Skin epidermis (tissue), 12 donors: ENCODE results near the gene AHSA1.
"Not testable (repeated sequence)": the region's sequence is repeated elsewhere in the genome, so short reads cannot be mapped to it uniquely, and the experiment has no call there.

Source experiments
- H3K27ac ChIP-seq, 21 experiments: fragments of 200-600 bp; sonication (generic) in 11 of 21; one replicate each; pipeline ENCODE4 v1.5.0; 2020; ENCODE audit warnings: mild to moderate bottlenecking in 3 of 21, inconsistent platforms in 2 of 21, moderate library complexity in 2 of 21
- H3K4me3 ChIP-seq, 7 experiments: fragments of 200-600 bp; sonication (generic) in 2 of 7; one replicate each; pipeline ENCODE4 v1.5.0; 2020; ENCODE audit warnings: inconsistent platforms in 2 of 7, mild to moderate bottlenecking in 2 of 7, moderate library complexity in 1 of 7

AHSA1 gene

GRCh38 chr14:77457522-77458248 lies at the start of gene AHSA1, which contains the start of gene VIPAS39:
AHSA1 (plus strand) TSS chr14:77458093; CDS start chr14:77458190, 97 bp downstream.
VIPAS39 (minus strand) TSS chr14:77457601; CDS start chr14:77454102, 3,499 bp downstream.
- Histone ChIP-seq H3K4me3 (peak within 1 kb of the TSS; percentile 84 to 99 (median 94)), H3K27ac (peak within 1 kb of the TSS; percentile 65 to 98 (median 92))

GRCh38 chr14:77409131-77409533 lies 48.8 kb upstream of the AHSA1 start:
- Histone ChIP-seq H3K4me3 (no peak overlapping the region), H3K27ac (no peak overlapping the region)

DNA sequence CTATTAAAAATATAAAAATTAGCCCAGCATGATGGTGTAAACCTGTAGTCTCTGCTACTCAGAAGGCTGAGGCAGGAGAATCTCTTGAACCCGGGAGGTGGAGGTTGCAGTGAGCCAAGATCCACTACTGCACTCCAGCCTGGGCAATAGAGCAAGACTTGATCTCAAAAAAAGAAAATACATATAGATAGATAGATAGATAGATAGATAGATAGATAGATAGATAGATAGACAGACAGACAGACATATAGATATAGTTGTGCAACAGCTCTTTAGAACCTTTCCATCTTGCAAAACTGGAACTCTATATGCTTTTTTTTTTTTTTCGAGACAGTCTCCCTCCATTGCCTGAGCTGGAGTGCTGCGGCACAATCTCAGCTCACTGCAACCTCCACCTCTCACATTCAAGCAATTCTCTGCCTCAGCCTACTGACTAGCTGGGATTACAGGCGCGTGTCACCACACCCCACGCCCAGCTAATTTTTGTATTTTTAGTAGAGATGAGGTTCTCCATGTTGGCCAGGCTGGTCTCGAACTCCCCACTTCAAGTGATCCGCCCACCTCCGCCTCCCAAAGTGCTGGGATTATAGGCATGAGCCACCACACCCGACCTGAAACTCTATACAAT lies 42.4 kb upstream of the AHSA1 start:
- H3K4me3 ChIP-seq, H3K27ac ChIP-seq: not testable (repeated sequence)

GRCh38 chr14:77416098-77416497 lies 41.8 kb upstream of the AHSA1 start:
- H3K4me3 ChIP-seq, H3K27ac ChIP-seq: not testable (repeated sequence)

DNA sequence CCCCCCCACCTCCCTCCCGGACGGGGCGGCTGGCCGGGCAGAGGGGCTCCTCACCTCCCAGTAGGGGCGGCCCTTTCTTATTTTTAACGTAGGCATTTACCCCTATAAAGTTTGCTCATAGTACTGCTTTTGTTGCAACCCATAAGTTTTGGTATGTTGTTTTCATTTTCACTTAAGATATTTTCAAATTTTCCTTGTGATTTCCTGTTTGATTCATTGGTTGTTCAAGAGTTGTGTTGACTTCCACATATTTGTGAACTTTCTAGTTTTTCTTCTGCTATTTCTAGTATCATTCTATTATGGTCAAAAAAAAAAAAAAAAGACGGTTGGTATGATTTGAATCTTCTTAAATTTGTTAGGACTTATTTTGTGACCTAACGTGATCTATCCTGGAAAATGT lies 41.1 kb upstream of the AHSA1 start:
- no peak overlapping the region for H3K27ac ChIP-seq

GRCh38 chr14:77421201-77421600 lies 36.7 kb upstream of the AHSA1 start:
- Histone ChIP-seq H3K27ac (no peak overlapping the region), H3K4me3 (no peak overlapping the region)

More for the DNA sequence above, 41.1 kb upstream of the AHSA1 start:
- no peak overlapping the region for H3K4me3 ChIP-seq

GRCh38 chr14:77423423-77423822 lies 34.5 kb upstream of the AHSA1 start, which contains the start of gene NOXRED1:
NOXRED1 (minus strand) TSS chr14:77423523; CDS start chr14:77422889, 634 bp downstream.
- Histone ChIP-seq H3K4me3 (no peak within 1 kb of the TSS), H3K27ac (no peak within 1 kb of the TSS)

DNA sequence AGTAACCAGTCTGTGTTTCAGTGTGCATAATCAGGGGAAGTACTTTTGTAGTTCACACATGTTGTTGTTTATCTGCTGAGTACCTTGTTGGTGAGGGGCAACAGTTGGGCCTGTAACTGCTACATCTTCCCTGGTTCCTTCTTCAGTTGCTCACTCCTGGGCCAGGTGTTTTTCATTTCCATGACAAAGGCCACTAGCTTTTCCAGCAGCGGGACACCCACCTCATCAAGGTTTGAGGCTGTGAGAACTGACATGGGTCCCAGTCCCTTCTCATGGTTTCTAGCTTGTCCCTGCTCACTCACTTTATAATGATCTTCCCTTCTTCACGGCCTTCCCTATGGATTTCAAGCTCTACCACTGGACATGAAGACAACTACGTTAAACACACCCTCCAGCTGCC lies 33.0 kb upstream of the AHSA1 start:
- no peak overlapping the region for H3K27ac ChIP-seq
- no peak overlapping the region for H3K4me3 ChIP-seq

GRCh38 chr14:77426396-77426795 lies 31.5 kb upstream of the AHSA1 start:
- no peak overlapping the region for H3K4me3 ChIP-seq
- H3K27ac ChIP-seq: no peak overlapping the region

DNA sequence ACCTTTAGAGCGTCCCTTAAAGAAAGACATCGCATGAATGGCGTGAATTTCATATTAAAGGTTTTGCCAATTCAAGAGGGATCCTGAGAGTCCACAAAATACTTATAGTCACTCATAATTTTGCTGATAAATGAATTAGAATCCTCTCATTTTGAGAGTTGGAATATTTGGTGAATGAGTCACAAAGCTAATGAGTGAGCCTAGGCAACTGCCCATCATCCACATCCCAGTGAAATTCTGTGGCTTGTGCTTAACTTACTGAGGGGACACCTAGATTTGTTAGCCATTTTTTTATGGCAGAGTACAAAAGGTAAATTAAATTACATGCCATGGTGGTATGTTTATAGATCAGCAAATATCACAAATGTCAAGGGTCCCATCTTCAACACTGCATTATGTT lies 21.9 kb upstream of the AHSA1 start:
- Histone ChIP-seq H3K4me3 (no peak overlapping the region), H3K27ac (no peak overlapping the region)

DNA sequence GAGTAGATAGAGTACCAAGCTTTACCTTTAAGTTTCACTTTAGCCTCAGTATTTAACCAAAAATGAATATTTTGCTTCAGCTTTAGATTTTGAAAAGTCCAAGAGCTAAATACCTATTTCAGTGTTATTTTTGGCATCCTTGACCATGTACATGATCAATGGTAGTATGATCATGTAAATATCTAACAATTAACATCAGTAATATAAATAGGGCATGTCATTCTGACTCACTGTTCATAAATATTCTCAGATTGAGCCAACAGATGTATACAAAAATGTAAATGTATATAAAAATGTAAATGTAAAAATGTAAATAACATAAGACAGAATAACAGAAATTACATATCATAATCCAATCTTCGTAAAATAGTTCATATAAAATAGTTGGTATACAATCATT lies 19.3 kb upstream of the AHSA1 start:
- no peak overlapping the region for H3K4me3 ChIP-seq
- no peak overlapping the region for H3K27ac ChIP-seq

GRCh38 chr14:77439861-77440260 lies 18.0 kb upstream of the AHSA1 start:
- H3K27ac ChIP-seq: no peak overlapping the region

GRCh38 chr14:77442196-77442595 lies 15.7 kb upstream of the AHSA1 start:
- no peak overlapping the region for H3K4me3 ChIP-seq
- H3K27ac ChIP-seq: no peak overlapping the region

More at GRCh38 chr14:77439861-77440260, 18.0 kb upstream of the AHSA1 start:
- H3K4me3 ChIP-seq: no peak overlapping the region

GRCh38 chr14:77455966-77456640 lies 1.8 kb upstream of the AHSA1 start:
- Histone ChIP-seq H3K4me3 (peak overlapping the region in 2 of 7 experiments; percentile 95 to 96), H3K27ac (peak overlapping the region in 2 of 21 experiments; percentile 94 to 95)

- H3K27ac ChIP-seq: peak overlapping the region; percentile 13 to 98 (median 92)
- H3K4me3 ChIP-seq: peak overlapping the region; percentile 84 to 99 (median 94)
Measured at GRCh38 chr14:77457115-77457521, 775 bp upstream of the AHSA1 start.

- Histone ChIP-seq H3K27ac (peak overlapping the region; percentile 65 to 98 (median 92)), H3K4me3 (peak overlapping the region; percentile 84 to 99 (median 94))
Measured at GRCh38 chr14:77458249-77458950, 507 bp downstream of the AHSA1 start.

DNA sequence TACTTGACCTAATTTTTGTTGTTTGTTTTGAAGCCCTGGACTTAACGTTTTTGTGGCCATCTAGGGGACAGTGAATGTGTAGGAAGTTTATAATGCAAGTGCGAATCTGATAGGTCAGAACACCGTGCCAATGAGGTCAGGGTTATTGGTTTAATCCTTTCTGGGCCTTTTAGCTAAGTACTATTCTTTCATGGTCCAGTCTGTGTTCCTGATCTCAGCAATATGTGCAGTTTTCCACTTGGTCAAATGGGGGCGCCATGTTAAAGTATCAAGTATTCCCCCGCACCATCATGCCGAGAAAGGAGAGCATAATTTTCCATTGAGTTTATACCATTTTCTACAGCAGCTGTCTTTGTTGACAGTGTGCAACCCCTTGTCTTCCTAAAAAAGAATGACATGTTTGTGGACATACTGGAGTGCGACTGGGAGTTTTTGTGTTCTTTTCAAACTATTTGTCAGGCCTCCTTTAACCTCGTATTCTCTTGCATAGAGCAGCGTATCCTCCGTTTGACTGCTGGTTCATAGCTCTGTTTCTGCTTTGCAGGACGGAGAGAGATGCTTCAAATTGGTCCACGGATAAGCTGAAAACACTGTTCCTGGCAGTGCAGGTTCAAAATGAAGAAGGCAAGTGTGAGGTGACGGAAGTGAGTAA lies 1.3 kb downstream of the AHSA1 start:
- peak overlapping the region in 4 of 21 experiments; percentile 91 to 98 (median 95) for H3K27ac ChIP-seq
- H3K4me3 ChIP-seq: peak overlapping the region; percentile 84 to 99 (median 94)

- no peak overlapping the region for H3K27ac ChIP-seq
- H3K4me3 ChIP-seq: no peak overlapping the region
Measured at GRCh38 chr14:77467801-77468200, 9.9 kb downstream of the AHSA1 start.

DNA sequence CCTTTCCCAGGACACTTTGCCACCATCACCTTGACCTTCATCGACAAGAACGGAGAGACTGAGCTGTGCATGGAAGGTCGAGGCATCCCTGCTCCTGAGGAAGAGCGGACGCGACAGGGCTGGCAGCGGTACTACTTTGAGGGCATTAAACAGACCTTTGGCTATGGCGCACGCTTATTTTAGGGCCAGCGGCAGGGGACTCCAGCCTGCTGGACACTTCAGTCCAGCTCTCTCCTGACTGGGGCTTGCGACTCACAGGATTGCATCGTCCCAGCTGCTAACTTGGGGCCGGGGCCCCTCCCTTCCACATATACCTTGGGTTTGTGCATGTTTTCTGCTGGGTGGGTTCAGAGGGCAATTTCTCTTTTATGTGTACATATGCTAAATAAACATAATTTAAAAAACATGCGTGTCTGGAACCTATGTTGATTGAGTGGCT lies 11.2 kb downstream of the AHSA1 start:
- no peak overlapping the region for H3K27ac ChIP-seq
- no peak overlapping the region for H3K4me3 ChIP-seq
